Measurements from ENCODE around the gene TREML2.
A peak's percentile ranks its signal among the peaks of the same experiment; 100 is the strongest.

TREML2 gene

GRCh38 chr6:41226752-41227151 lies 25.8 kb upstream of the TREML2 start (continued):
- TF ChIP-seq ZNF175 (tag by site-specific recombination; IDR thresholded peaks at IDR 0.05) (no peak), ZNF529 (tag by site-specific recombination; IDR thresholded peaks at IDR 0.05; ENCODE audit: insufficient replicate concordance) (no peak), SCRT1 (tag by site-specific recombination; IDR thresholded peaks at IDR 0.05; ENCODE audit: borderline replicate concordance) (no peak), ZNF658 (tag by site-specific recombination; IDR thresholded peaks at IDR 0.05) (no peak), ZNF513 (tag by site-specific recombination; IDR thresholded peaks at IDR 0.05) (no peak), ZBTB20 (tag by site-specific recombination; IDR thresholded peaks at IDR 0.05) (no peak), SP7 (tag by site-specific recombination; IDR thresholded peaks at IDR 0.05) (0 out of 2 replicates have a peak, but pooled peaks have one; percentile 17), ZNF132 (tag by site-specific recombination; IDR thresholded peaks at IDR 0.05; ENCODE audit: borderline replicate concordance) (no peak), OSR2 (tag by site-specific recombination; IDR thresholded peaks at IDR 0.05) (peak; percentile 79), FEZF1 (tag by site-specific recombination; IDR thresholded peaks at IDR 0.05) (peak; percentile 70), ZEB2 (tag by site-specific recombination; IDR thresholded peaks at IDR 0.05) (no peak), ZNF555 (tag by site-specific recombination; conservative IDR thresholded peaks at IDR 0.05) (no peak), ZNF501 (tag by site-specific recombination; IDR thresholded peaks at IDR 0.05) (no peak), ZNF560 (tag by site-specific recombination; IDR thresholded peaks at IDR 0.05; ENCODE audit: borderline replicate concordance) (no peak), ZNF324 (tag by site-specific recombination; IDR thresholded peaks at IDR 0.05) (no peak), ZNF121 (tag by site-specific recombination; IDR thresholded peaks at IDR 0.05) (no peak), SP3 (tag by site-specific recombination; IDR thresholded peaks at IDR 0.05) (no peak), KLF9 (tag by site-specific recombination; IDR thresholded peaks at IDR 0.05; ENCODE audit: low read depth) (no peak), HOXD13 (CRISPR knock-in tag; IDR thresholded peaks at IDR 0.05; ENCODE audit: borderline replicate concordance) (no peak), ZNF449 (tag by site-specific recombination; IDR thresholded peaks at IDR 0.05) (no peak), ZNF292 (tag by site-specific recombination; IDR thresholded peaks at IDR 0.05; ENCODE audit: borderline replicate concordance, low read depth) (no peak), ZNF76 (tag by site-specific recombination; IDR thresholded peaks at IDR 0.05; ENCODE audit: borderline replicate concordance, low read depth) (no peak), ZNF274 (IDR thresholded peaks at IDR 0.05; ENCODE audit: low read length) (no peak), ZNF274 (tag by site-specific recombination; IDR thresholded peaks at IDR 0.05; ENCODE audit: borderline replicate concordance) (no peak), ZNF221 (tag by site-specific recombination; IDR thresholded peaks at IDR 0.05; ENCODE audit: borderline replicate concordance) (no peak), GLIS1 (tag by site-specific recombination; IDR thresholded peaks at IDR 0.05) (peak; percentile 89), ZSCAN23 (tag by site-specific recombination; IDR thresholded peaks at IDR 0.05) (no peak), ZNF692 (tag by site-specific recombination; IDR thresholded peaks at IDR 0.05) (no peak)
- TF ChIP-seq, protein P1, sequence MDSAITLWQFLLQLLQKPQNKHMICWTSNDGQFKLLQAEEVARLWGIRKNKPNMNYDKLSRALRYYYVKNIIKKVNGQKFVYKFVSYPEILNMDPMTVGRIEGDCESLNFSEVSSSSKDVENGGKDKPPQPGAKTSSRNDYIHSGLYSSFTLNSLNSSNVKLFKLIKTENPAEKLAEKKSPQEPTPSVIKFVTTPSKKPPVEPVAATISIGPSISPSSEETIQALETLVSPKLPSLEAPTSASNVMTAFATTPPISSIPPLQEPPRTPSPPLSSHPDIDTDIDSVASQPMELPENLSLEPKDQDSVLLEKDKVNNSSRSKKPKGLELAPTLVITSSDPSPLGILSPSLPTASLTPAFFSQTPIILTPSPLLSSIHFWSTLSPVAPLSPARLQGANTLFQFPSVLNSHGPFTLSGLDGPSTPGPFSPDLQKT (IDR thresholded peaks at IDR 0.05; ENCODE audit: borderline replicate concordance, low read depth, low read length), result no peak
- TF ChIP-seq, protein P2, sequence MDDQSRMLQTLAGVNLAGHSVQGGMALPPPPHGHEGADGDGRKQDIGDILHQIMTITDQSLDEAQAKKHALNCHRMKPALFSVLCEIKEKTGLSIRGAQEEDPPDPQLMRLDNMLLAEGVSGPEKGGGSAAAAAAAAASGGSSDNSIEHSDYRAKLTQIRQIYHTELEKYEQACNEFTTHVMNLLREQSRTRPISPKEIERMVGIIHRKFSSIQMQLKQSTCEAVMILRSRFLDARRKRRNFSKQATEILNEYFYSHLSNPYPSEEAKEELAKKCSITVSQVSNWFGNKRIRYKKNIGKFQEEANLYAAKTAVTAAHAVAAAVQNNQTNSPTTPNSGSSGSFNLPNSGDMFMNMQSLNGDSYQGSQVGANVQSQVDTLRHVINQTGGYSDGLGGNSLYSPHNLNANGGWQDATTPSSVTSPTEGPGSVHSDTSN (CRISPR knock-in tag; IDR thresholded peaks at IDR 0.05), result no peak
- TF ChIP-seq, protein P3, sequence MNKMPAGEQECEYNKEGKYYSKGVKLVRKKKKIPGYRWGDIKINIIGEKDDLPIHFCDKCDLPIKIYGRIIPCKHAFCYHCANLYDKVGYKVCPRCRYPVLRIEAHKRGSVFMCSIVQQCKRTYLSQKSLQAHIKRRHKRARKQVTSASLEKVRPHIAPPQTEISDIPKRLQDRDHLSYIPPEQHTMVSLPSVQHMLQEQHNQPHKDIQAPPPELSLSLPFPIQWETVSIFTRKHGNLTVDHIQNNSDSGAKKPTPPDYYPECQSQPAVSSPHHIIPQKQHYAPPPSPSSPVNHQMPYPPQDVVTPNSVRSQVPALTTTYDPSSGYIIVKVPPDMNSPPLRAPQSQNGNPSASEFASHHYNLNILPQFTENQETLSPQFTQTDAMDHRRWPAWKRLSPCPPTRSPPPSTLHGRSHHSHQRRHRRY (tag by site-specific recombination; IDR thresholded peaks at IDR 0.05), result no peak
- TF ChIP-seq, protein P4, sequence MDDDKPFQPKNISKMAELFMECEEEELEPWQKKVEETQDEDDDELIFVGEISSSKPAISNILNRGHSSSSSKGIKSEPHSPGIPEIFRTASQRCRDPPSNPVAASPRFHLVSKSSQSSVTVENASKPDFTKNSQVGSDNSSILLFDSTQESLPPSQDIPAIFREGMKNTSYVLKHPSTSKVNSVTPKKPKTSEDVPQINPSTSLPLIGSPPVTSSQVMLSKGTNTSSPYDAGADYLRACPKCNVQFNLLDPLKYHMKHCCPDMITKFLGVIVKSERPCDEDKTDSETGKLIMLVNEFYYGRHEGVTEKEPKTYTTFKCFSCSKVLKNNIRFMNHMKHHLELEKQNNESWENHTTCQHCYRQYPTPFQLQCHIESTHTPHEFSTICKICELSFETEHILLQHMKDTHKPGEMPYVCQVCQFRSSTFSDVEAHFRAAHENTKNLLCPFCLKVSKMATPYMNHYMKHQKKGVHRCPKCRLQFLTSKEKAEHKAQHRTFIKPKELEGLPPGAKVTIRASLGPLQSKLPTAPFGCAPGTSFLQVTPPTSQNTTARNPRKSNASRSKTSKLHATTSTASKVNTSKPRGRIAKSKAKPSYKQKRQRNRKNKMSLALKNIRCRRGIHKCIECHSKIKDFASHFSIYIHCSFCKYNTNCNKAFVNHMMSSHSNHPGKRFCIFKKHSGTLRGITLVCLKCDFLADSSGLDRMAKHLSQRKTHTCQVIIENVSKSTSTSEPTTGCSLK (tag by site-specific recombination; IDR thresholded peaks at IDR 0.05), result no peak
